Measurements from ENCODE around the gene RPLP1.

Gene RPLP1

GRCh38 chr15:69498282-69498681 lies 45.7 kb downstream of the RPLP1 start:
- no peak for DNase-seq (ENCODE audit: low spot score)

GRCh38 chr15:69498987-69499386 lies 46.4 kb downstream of the RPLP1 start:
- DNase-seq (ENCODE audit: low spot score): no peak

- no peak for DNase-seq (ENCODE audit: low spot score)
These were observed 47.0 kb downstream of the RPLP1 start for GRCh38 chr15:69499521-69500211.

- no peak for DNase-seq (ENCODE audit: low spot score)
These were observed 47.7 kb downstream of the RPLP1 start for GRCh38 chr15:69500339-69500738.

GRCh38 chr15:69501456-69501855 lies 48.8 kb downstream of the RPLP1 start:
- DNase-seq (ENCODE audit: low spot score): no peak

- DNase-seq (ENCODE audit: low spot score): no peak
These were observed 49.9 kb downstream of the RPLP1 start for GRCh38 chr15:69502470-69503045.

GRCh38 chr15:69504352-69505040 lies 51.9 kb downstream of the RPLP1 start:
- no peak for DNase-seq (ENCODE audit: low spot score)

Measured in RKO (cell line).